Measurements from ENCODE around the gene S100A5.

The S100A5 gene

GRCh38 chr1:153515504-153516394 lies 25.0 kb downstream of the S100A5 start:
- H3K27me3 ChIP-seq (ENCODE audit: insufficient read depth, low read depth, severe bottlenecking): no peaks in the 10 kb centered on the region
- no peak for DNase-seq

GRCh38 chr1:153513666-153514065 lies 27.1 kb downstream of the S100A5 start:
- no peaks in the 10 kb centered on the region for H3K9me3 ChIP-seq (ENCODE audit: severe bottlenecking)
- H3K4me3 ChIP-seq (ENCODE audit: low read depth, low read length): no peak overlapping the region
- no peak for TF ChIP-seq CTCF (IDR thresholded peaks at IDR 0.05; ENCODE audit: low read depth, low read length)
- H3K27ac ChIP-seq: no peak overlapping the region
- no peaks in the 10 kb centered on the region for H3K27me3 ChIP-seq (ENCODE audit: insufficient read depth, low read depth, severe bottlenecking)
- DNase-seq: no peak
- H3K36me3 ChIP-seq: no peaks in the 10 kb centered on the region

More at GRCh38 chr1:153515504-153516394, 25.0 kb downstream of the S100A5 start:
- Histone ChIP-seq H3K27ac (no peak overlapping the region; the same call in 1 of the 2 replicates), H3K36me3 (no peaks in the 10 kb centered on the region), H3K9me3 (ENCODE audit: severe bottlenecking) (no peaks in the 10 kb centered on the region), H3K4me3 (ENCODE audit: low read depth, low read length) (no peak overlapping the region)
- no peak for TF ChIP-seq CTCF (IDR thresholded peaks at IDR 0.05; ENCODE audit: low read depth, low read length)

- Histone ChIP-seq H3K36me3 (no peaks in the 10 kb centered on the region), H3K4me3 (ENCODE audit: low read depth, low read length) (no peak overlapping the region), H3K9me3 (ENCODE audit: severe bottlenecking) (no peaks in the 10 kb centered on the region), H3K27me3 (ENCODE audit: insufficient read depth, low read depth, severe bottlenecking) (no peaks in the 10 kb centered on the region), H3K27ac (no peak overlapping the region)
- peak; percentile 43; the same call in 1 of the 2 replicates for TF ChIP-seq CTCF (IDR thresholded peaks at IDR 0.05; ENCODE audit: low read depth, low read length)
- peak; percentile 43 for DNase-seq
Measured at GRCh38 chr1:153513023-153513422, 27.7 kb downstream of the S100A5 start.

GRCh38 chr1:153510984-153511410 lies 29.7 kb downstream of the S100A5 start:
- peak; percentile 99 for DNase-seq
- H3K27me3 ChIP-seq (ENCODE audit: insufficient read depth, low read depth, severe bottlenecking): no peaks in the 10 kb centered on the region
- H3K27ac ChIP-seq: no peak overlapping the region; the same call in 1 of the 2 replicates
- H3K36me3 ChIP-seq: no peaks in the 10 kb centered on the region
- TF ChIP-seq CTCF (IDR thresholded peaks at IDR 0.05; ENCODE audit: low read depth, low read length): peak; percentile 100
- no peak overlapping the region for H3K4me3 ChIP-seq (ENCODE audit: low read depth, low read length)
- H3K9me3 ChIP-seq (ENCODE audit: severe bottlenecking): no peaks in the 10 kb centered on the region

GRCh38 chr1:153509729-153510354 lies 30.9 kb downstream of the S100A5 start:
- H3K36me3 ChIP-seq: no peaks in the 10 kb centered on the region
- no peak overlapping the region for H3K27ac ChIP-seq
- TF ChIP-seq CTCF (IDR thresholded peaks at IDR 0.05; ENCODE audit: low read depth, low read length): peak; percentile 100
- no peaks in the 10 kb centered on the region for H3K9me3 ChIP-seq (ENCODE audit: severe bottlenecking)
- DNase-seq: peak; percentile 93
- H3K27me3 ChIP-seq (ENCODE audit: insufficient read depth, low read depth, severe bottlenecking): no peaks in the 10 kb centered on the region
- H3K4me3 ChIP-seq (ENCODE audit: low read depth, low read length): no peak overlapping the region
